HG02981 (cell line): Measurements from ENCODE around the gene NUDT3.
A peak's percentile ranks its signal among the peaks of the same experiment; 100 is the strongest.

Source experiments
- ATAC-seq: cut with Tn5 transposase; IDR thresholded peaks from one replicate; pipeline ENCODE4 v1.9.1; 2021; ENCODE audit warnings: mild to moderate bottlenecking, moderate library complexity; ENCODE audit not compliant: unreplicated experiment

NUDT3 gene

GRCh38 chr6:34242252-34243130 lies 150.0 kb downstream of the NUDT3 start:
- ATAC-seq: no peak

GRCh38 chr6:34241351-34242215 lies 150.9 kb downstream of the NUDT3 start:
- ATAC-seq: no peak

DNA sequence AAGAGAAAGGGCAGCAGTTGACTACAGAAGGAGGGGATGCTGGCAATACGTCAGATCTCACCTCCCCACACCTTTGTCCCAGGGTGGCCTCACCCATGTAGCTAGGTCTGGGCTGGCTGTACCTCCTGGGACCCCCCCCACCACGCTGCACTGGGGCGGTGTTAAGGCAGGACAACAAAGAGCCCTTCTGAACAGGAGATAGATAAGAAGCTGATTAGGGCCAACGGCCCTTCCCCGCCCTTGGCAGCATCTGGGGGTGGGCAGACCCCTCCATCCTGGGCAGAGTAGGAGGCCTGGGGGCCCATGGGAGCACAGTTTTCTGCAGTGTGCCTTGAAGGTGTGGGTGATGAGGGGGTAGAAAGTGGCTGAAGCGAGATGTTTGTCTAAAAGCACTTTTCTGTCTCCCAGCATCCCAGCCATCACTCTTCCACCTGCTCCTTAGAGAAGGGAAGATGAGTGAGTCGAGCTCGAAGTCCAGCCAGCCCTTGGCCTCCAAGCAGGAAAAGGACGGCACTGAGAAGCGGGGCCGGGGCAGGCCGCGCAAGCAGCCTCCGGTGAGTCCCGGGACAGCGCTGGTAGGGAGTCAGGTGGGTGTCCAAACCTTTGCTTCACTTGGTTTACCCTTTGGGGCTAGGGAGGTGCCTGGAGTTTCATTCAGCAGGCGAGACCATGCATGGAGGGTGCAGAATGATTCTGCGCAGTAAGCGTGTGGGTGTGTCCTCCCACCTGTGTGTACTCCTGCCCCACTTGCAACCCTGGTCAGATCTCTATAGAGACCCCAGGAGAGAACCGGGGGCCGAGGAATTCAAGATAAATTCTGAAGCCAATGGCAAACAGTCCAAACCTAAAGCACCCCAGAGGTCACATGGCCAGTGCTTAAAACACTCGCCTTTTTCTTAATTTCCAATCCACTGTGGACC lies 151.9 kb downstream of the NUDT3 start:
- ATAC-seq: no peak

- ATAC-seq: no peak
Measured at GRCh38 chr6:34239893-34240292, 152.6 kb downstream of the NUDT3 start.

- ATAC-seq: no peak
Measured at GRCh38 chr6:34239500-34239825, 153.0 kb downstream of the NUDT3 start.

- no peak for ATAC-seq
Measured at GRCh38 chr6:34238585-34239499, 153.6 kb downstream of the NUDT3 start.

DNA sequence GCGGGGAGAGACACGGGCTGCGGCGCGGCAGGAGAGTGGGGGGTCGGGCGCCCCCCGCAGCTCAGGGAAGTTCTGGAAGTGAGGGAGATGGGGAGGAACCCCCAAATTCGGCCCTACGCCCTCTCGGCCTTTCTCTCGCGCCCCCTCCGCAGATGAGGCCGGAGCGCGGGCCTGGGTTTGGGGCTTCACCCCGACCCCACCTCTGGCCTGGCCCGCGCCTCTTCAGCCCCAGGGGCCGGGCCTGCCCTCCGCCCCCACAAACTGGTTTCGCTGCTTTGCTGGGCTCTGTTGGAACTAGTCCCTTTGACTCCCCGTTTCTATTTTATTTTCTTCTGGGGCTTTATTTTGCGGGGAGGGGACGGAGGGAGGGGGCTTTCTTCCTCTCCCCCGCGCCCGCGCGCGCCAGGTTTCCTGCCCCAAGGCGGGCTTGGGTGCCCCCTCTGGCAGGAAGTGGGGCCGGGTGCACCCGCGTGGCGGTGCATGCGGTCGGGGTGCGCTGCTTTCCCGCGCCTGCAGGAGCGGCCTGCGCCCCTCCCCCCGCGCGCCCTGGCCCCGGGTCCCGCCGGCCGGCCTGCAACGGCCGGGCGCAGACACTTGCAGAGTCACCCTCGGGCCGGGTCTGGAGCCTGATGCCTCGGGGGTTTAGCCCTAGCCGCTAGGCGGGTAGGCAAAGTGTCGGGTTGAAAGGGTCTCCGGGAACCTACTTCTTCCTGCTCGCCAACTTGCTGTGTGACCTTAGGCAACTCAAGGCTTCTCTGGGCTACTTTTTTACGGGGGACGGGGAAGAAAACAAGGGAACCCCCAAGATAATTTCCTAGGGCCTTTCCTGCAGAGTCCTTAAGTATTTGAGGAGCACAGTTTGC lies 154.5 kb downstream of the NUDT3 start:
- no peak for ATAC-seq

- peak; percentile 11 for ATAC-seq
Measured at GRCh38 chr6:34237316-34237721, 155.2 kb downstream of the NUDT3 start.

GRCh38 chr6:34236443-34237315 lies 155.8 kb downstream of the NUDT3 start, which contains the start of gene HMGA1:
TSS of gene HMGA1 (plus strand) at chr6:34236873. CDS start at chr6:34240781, 3,908 bp downstream.
- ATAC-seq: peak; percentile 62

DNA sequence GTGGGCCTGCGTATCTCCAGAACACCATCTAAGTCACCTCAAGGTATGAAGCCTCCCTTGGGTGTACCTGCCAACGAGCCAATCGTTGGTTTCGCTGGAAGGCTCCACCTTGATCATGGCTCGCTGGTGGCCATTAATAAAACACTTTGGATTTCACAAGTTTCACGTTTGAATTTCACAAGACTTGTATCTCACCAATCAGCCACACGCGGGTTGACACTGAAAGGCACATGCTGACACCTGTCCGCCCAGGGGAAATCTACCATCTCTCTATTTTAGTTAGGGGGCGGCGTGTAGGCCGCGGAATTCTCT lies 156.4 kb downstream of the NUDT3 start:
- ATAC-seq: peak; percentile 1

- ATAC-seq: no peak
Measured at GRCh38 chr6:34235307-34236130, 156.9 kb downstream of the NUDT3 start.

GRCh38 chr6:34234667-34235306 lies 157.7 kb downstream of the NUDT3 start:
- no peak for ATAC-seq

GRCh38 chr6:34233867-34234266 lies 158.6 kb downstream of the NUDT3 start:
- no peak for ATAC-seq

GRCh38 chr6:34232901-34233300 lies 159.6 kb downstream of the NUDT3 start:
- ATAC-seq: no peak

DNA sequence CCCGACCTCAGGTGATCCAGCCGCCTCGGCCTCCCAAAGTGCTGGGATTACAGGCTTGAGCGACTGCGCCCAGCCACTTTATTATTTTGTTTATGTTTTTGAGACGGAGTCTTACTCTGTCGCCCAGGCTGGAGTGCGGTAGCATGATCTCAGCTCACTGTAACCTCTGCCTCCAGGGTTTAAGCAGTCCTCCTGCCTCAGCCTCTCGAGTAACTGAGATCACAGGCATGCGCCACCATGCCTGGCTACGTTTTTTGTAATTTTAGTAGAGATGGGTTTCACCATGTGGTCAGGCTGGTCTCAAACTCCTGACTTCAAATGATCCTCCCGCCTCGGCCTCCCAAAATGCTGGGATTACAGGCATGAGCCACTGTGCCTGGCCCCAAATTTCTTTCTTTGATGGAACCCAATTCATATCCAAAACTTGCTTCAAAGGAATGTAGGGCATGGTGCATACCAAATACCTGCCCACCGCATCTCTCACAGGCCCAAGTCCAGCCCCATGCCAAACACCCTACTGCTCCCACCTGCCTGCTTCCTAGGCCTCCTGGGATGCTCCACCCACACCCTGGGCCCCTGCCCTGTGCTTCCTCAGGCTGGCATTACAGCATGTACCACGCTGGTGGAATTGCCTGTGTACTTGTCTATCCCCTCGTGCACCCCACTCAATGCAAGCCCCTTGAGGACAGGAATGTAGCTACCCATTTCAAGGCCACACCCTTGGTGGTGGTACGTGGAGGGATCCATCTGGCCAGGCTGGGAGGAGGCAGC lies 160.7 kb downstream of the NUDT3 start:
- no peak for ATAC-seq
